NCI-H2029 treated with DMSO at 0.1 percent for 48 hours (cell line): Measurements from ENCODE around the gene PEX7.
A peak's percentile ranks its signal among the peaks of the same experiment; 100 is the strongest.
"Not testable (repeated sequence)": the region's sequence is repeated elsewhere in the genome, so short reads cannot be mapped to it uniquely, and the experiment has no call there.

ENCODE experiments used
- DNase-seq: peaks from one replicate; lab custom pipeline; 2025; lab: John Stamatoyannopoulos, UW

PEX7 gene

GRCh38 chr6:136897071-136897470 lies 74.7 kb downstream of the PEX7 start:
- DNase-seq: no peak

DNA sequence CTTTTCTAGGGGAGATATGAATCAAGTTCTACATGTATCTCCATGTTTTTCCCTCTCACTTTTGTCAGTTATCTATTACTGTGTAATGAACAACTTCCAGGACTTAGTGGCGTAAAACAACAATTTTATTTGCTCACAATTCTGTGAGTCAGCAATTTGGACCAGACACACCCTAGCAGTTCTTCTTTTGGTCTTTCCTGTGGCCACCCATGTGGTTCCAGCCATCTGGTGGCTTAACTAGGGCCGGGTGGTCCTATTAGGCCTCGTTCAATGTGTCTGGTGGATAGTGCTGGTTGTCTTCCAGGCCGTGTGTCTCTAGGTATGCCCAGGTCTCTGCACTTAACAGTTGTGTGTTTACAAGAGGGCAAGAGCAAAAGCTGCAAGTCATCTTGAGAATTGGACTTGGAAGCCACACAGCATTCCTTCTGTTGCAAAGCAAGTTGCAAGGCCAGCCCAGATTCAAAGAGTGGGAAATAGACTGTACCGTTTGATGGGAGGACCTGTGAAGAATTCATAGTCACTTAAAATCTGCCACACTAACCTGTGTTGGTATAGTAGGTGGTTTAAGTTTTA lies 78.9 kb downstream of the PEX7 start:
- no peak for DNase-seq

GRCh38 chr6:136904477-136904876 lies 82.1 kb downstream of the PEX7 start:
- DNase-seq: not testable (repeated sequence)

- DNase-seq: no peak
Measured at GRCh38 chr6:136914947-136915346, 92.6 kb downstream of the PEX7 start.

DNA sequence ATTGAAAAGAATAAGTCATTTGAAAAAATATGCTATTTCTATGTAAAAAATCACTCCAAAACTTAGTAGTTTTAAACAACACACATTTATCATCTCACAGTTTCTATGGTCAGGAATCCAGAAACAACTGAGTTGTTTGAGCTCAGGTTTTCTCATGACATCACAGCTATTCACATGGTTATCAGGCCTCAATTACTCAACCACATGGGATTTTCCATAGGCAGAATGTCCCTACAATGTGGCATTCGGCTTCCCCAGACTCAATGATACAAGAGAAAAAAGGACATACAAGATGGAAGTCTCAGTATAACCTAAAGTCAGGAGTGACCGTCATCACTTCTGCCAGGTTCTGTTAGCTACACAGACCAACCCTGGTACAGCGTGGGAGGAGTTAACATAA lies 96.3 kb downstream of the PEX7 start:
- no peak for DNase-seq

- no peak for DNase-seq
Measured at GRCh38 chr6:136920216-136920615, 97.8 kb downstream of the PEX7 start.

- peak; percentile 20 for DNase-seq
Measured at GRCh38 chr6:136920671-136921380, 98.4 kb downstream of the PEX7 start.

GRCh38 chr6:136921381-136921935 lies 99.1 kb downstream of the PEX7 start:
- no peak for DNase-seq

DNA sequence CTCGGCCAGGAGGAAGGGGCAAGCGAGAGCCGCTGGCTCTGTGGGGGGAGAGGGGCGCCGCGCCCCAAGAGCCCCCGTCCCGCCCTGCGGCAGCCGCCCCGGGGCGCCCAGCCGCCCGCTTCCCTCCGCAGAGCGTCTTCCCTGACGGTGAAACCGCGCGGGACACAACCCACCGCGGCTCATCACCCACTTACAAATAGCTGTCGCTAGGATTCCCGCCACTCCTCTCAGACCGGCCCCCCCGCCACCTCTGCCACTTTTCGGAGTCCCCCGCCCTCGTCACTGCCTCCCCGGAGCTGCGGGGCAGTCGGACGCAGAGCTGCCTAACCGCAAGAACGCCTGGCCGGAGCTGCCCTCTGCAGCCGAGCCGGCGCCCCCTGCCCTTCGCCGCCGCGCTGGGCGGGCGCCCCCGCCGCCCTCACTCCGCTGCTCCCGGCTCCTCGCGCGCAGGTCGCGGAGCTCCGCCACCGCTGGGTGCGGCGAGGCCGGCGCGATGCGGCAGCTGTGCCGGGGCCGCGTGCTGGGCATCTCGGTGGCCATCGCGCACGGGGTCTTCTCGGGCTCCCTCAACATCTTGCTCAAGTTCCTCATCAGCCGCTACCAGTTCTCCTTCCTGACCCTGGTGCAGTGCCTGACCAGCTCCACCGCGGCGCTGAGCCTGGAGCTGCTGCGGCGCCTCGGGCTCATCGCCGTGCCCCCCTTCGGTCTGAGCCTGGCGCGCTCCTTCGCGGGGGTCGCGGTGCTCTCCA lies 99.7 kb downstream of the PEX7 start, which contains the start of gene SLC35D3:
SLC35D3 (plus strand) TSS at position 366 of the 749 bp plus-strand sequence; CDS start at position 494, 128 bp downstream.
- no peak for DNase-seq

GRCh38 chr6:136922685-136923006 lies 100.3 kb downstream of the PEX7 start:
- no peak for DNase-seq

DNA sequence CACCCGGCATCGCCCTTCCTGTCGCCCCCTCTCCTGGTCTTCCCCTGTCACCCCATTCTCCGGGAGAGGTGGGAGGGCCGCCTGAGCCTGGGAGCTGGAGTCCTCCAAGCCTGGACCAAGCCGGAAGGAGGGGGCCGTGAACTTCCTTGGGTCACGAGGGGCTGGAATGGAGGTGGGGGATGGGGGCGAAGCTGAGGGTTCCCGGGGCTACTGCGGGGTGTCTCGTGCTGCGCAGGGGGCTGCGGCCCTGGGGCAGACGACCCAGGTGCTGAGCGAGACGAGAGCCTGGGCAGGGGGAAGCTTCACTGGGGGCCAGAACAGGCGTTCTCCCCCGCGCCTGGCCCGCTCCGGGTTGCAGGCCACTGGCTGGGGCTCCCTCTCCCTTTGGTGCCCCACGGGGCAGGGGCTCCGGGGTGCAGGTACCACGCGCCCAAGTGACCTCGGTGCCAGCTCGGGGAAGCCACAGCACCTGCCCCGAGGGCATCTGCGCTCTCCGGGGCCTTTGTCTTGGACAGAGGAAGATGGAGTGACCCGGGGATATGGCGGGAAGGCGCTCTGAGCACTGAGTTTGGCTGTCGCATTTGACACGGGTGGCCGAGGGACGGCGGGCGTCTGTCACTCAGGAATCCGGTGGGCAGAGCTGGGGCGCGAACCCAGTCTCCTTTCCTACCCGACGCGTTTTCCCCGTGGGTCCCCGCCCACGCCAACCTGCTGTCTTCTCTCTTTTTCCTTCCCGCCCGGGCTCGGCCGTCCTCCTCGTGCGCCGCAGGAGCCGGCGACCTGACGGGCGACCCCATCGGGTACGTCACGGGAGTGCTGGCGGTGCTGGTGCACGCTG lies 100.9 kb downstream of the PEX7 start:
- DNase-seq: no peak

- DNase-seq: no peak
Measured at GRCh38 chr6:136923954-136924673, 101.7 kb downstream of the PEX7 start.

DNA sequence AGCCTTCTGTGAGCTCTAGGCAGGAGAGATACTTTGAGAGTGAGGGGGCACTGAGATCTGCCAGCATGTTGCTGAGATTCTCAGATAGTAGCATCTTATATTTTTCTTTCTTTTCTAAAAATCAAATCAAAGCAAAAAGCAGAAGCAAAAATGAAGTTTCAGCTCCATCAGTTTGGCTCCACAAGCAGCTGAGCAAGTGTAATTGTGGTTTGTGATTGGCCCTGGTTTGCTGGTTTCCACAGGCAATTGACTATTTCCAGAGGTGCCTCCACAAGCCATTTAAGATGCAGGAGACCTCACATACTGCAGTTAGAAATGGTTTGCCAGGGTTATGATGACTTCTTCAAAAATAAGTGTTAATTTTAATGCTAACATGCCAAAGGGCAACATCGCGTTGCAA lies 104.0 kb downstream of the PEX7 start:
- no peak for DNase-seq

DNA sequence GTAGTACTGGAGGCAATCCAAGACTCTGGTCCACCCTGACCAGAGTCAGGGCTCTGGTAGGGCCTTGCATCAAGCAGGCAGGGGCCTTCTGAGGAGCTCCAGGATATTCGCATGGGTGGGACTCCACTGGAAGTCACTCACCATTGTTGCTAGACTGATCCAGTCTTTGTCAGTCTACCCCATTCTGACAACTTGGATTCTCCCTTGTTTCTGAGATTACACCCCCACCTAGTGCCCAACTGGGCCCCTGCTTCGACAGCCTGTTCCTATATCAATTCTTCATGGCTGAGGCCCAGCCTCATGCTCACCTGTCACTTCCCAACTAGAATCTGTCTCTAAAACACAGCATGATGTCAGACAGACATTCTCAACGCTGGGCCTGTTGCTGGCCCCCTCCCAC lies 104.9 kb downstream of the PEX7 start:
- DNase-seq: no peak

- DNase-seq: no peak
Measured at GRCh38 chr6:136930528-136930927, 108.1 kb downstream of the PEX7 start.

- no peak for DNase-seq
Measured at GRCh38 chr6:136932599-136932998, 110.2 kb downstream of the PEX7 start.

GRCh38 chr6:136945072-136945471 lies 122.7 kb downstream of the PEX7 start:
- no peak for DNase-seq

GRCh38 chr6:136945711-136946121 lies 123.3 kb downstream of the PEX7 start:
- DNase-seq: no peak

DNA sequence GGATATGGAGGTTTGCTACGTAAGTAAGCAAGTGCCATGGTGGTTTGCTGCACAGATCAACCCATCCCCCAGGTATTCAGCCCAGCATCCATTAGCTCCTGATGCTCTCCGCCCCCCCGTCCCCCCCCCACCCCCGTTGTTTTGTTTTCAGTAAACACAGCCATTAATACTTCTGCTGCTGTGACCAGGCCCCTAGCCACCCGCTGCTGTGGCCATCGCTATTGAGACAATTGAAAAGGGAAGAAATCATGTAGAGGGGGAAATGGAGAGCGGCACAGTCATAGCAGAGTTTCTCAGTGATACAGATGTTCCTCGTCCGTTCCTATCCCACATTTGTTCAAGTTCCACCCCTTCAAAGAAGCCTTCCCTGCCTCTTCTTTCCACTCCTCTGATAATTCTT lies 124.6 kb downstream of the PEX7 start:
- DNase-seq: no peak

GRCh38 chr6:136949957-136950356 lies 127.6 kb downstream of the PEX7 start:
- DNase-seq: not testable (repeated sequence)

DNA sequence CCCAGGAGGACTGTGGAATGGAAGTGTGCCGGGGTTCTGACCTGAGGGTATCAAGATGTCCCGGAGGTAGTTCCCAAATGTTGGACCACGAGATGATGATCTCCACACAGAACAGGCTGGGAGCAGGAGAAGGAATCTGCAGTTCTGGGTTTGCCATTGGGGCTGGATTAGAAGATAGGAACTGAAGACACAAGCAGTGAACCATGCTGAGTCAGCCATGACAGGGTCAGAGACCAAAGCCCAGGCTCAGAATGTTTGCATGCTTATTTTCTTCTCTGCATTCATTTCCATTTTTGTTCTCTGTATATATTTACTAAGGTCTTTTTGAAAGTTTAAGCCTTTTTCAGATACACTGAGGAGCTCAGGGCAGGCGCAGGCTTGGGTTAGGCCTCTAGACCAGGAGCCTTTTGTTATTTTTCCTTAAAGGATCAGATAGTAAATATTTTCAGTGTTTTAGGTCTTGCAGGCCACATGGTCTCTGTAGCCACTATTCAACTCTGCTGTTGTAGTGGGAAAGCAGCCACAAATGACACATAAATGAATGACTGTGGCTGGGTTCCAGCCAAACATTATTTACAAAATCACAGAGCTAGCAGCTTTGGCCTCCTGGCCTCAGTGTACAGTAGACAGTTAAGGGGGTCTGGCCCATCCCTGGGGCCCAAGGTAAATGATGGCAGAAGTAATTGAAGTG lies 128.2 kb downstream of the PEX7 start:
- no peak for DNase-seq
